HG02973 (cell line): Measurements from ENCODE around the gene CC2D2B.

Experiments
- ATAC-seq: cut with Tn5 transposase; IDR thresholded peaks from one replicate; pipeline ENCODE4 v1.9.1; 2021; ENCODE audit warnings: moderate library complexity; ENCODE audit not compliant: unreplicated experiment

The CC2D2B gene

DNA sequence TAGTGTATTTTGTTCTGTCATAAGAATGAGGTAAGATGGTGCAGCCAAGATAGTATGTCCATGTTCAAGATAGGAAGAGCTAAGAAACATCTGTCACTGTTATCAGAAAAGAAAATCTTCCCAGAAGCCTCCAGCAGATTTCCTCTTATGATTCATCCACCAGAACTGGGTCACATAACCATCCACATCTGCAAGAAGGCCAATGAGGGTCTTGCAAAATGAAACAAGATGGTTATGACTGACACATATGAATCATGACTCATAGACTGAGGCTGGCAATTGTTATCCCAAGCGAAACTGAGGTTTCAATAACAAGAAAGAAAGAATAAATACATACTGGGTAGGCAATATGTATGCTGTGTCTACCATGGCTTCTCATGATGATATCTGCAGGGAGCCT is 165.9 kb downstream of the CC2D2B start:
- ATAC-seq: no peak

DNA sequence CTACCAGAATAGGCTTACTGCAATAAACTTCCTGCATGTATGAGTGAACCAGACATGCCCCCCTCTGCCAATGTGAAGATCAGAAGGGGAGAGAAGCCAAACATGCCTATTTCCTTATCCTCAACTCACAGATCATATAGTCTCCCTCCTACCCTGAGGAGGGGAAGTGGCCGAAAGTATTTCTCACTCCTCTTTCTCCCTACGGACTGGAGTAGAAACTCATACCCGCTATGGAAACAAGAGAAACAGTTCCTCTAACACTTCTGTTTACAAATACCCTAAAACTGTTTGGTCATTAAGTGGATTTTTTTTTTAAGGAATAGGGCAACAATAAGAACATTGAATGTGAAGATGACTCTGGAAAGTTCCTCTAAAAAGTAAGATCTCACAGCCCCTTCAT is 167.0 kb downstream of the CC2D2B start:
- ATAC-seq: no peak

DNA sequence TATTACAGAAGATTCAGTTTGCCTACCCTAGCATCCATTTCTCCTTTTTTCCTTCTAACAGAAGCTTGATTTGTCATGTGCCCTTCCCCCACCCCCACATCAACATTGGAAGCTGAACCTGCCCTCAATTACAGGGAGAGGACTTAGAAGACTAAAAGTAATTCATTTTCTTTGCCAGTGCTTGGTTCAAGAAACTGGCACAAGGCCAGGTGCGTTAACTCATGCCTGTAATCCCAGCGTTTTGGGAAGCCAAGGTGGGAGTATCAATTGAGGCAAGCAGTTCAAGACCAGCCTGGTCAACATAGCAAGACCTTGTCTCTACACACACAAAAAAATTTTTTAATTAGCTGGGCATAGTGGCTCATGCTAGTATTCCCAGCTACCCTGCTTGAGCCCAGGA is 168.2 kb downstream of the CC2D2B start:
- ATAC-seq: no peak

DNA sequence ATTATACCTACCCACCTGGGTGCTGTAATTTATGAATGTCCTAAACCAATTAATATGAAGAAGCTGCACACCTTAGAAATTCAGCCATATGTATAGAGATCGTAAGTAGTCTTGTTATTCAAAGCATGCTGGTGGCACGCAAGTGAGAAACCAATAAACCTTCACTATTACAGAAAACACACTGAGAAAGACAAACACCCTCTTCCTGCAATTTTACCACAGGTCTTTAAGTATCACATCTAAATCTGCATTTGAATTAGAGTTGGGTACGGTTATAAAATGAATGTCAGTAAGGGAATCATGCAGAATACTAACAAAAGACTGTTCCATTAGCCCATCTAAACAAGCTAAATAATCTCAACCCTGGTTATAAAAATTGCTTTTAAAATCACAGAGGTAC is 169.4 kb downstream of the CC2D2B start:
- no peak for ATAC-seq

DNA sequence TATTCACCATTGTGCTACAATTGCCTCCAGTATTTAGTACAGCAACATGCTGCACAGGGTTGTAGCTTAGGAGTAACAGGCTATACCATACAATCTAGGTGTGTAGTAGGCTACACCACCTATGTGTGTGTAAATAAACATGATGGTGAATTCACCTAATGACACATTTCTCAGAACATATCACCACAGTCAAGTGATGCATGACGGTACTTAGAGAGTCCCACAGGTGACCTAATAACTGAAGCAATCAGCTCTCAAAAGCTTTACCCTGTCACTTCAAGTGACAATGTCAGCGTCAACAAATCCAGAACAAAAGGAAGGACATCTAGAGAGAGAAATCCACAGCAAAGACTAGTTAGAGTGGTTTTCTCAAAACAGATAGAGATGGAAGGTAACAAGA is 174.4 kb downstream of the CC2D2B start:
- ATAC-seq: no peak
